HG02884 (cell line): Measurements from ENCODE around the gene PTPN13.

Experiments used
- ATAC-seq: cut with Tn5 transposase; IDR thresholded peaks from one replicate; pipeline ENCODE4 v1.9.1; 2021; ENCODE audit warnings: mild to moderate bottlenecking, moderate library complexity; ENCODE audit not compliant: unreplicated experiment

PTPN13 gene

GRCh38 chr4:86593688-86594558, at the start of gene PTPN13:
PTPN13 (plus strand) TSS chr4:86594315; CDS start chr4:86635257, 40,942 bp downstream.
- ATAC-seq = peak; percentile 97

- no peak for ATAC-seq
These were observed 47.0 kb upstream of the PTPN13 start for GRCh38 chr4:86547140-86547539.

- no peak for ATAC-seq
These were observed 44.8 kb upstream of the PTPN13 start for GRCh38 chr4:86549163-86549788.

- no peak for ATAC-seq
These were observed 42.7 kb upstream of the PTPN13 start for GRCh38 chr4:86551387-86551786.

- no peak for ATAC-seq
These were observed 39.5 kb upstream of the PTPN13 start for GRCh38 chr4:86554646-86555045.

- ATAC-seq = no peak
These were observed 37.2 kb upstream of the PTPN13 start for GRCh38 chr4:86556791-86557415.

GRCh38 chr4:86557526-86557925, 36.6 kb upstream of the PTPN13 start:
- ATAC-seq = peak; percentile 98

GRCh38 chr4:86558258-86558657, 35.9 kb upstream of the PTPN13 start:
- ATAC-seq = no peak

- no peak for ATAC-seq
These were observed 35.3 kb upstream of the PTPN13 start for GRCh38 chr4:86558797-86559196.

- no peak for ATAC-seq
These were observed 33.7 kb upstream of the PTPN13 start for GRCh38 chr4:86560447-86560846.

- ATAC-seq = no peak
These were observed 32.9 kb upstream of the PTPN13 start for GRCh38 chr4:86561256-86561655.

- no peak for ATAC-seq
These were observed 30.7 kb upstream of the PTPN13 start for GRCh38 chr4:86563416-86563815.

GRCh38 chr4:86564795-86565194, 29.3 kb upstream of the PTPN13 start:
- peak; percentile 27 for ATAC-seq

- no peak for ATAC-seq
These were observed 28.5 kb upstream of the PTPN13 start for GRCh38 chr4:86565651-86566050.

GRCh38 chr4:86569103-86569870, 24.8 kb upstream of the PTPN13 start:
- peak; percentile 69 for ATAC-seq

- ATAC-seq = no peak
These were observed 14.2 kb upstream of the PTPN13 start for GRCh38 chr4:86579941-86580340.

GRCh38 chr4:86582410-86582809, 11.7 kb upstream of the PTPN13 start:
- no peak for ATAC-seq

- no peak for ATAC-seq
These were observed 7.9 kb upstream of the PTPN13 start for GRCh38 chr4:86586160-86586572.

- no peak for ATAC-seq
These were observed 7.3 kb upstream of the PTPN13 start for GRCh38 chr4:86586626-86587380.

GRCh38 chr4:86587381-86588140, 6.6 kb upstream of the PTPN13 start:
- no peak for ATAC-seq
